Osteoblast (primary cell): ENCODE measurements around the gene PCDHGA8. TPM values are rescaled to one million over a fixed set of nuclear protein-coding genes. Genes with fewer than 3 reads are reported as not detected.
A peak's percentile ranks its signal among the peaks of the same experiment; 100 is the strongest.
"Not testable (repeated sequence)": the region's sequence is repeated elsewhere in the genome, so short reads cannot be mapped to it uniquely, and the experiment has no call there.

Experiments used
- DNase-seq: peaks from one replicate; pipeline ENCODE4 v3.0.0; 2011; ENCODE audit warnings: low spot score, mixed read lengths; ENCODE audit not compliant: insufficient read length; ENCODE audit errors: missing footprints
- H2AFZ ChIP-seq: 2 replicates; pipeline ENCODE4 v1.6.0; 2011; ENCODE audit warnings: mild to moderate bottlenecking, low read length
- H3K27ac ChIP-seq: 2 replicates; pipeline ENCODE4 v1.5.1; 2011; ENCODE audit warnings: mild to moderate bottlenecking, low read depth, low read length, moderate library complexity
- H3K27me3 ChIP-seq: 2 replicates; pipeline ENCODE4 v1.6.0; 2012; ENCODE audit warnings: mild to moderate bottlenecking, control low read depth, inconsistent platforms, low read length, moderate library complexity; ENCODE audit not compliant: insufficient read depth
- H3K36me3 ChIP-seq: 2 replicates; pipeline ENCODE4 v1.5.1; 2011; ENCODE audit warnings: mild to moderate bottlenecking, low read length, control low read depth, moderate library complexity; ENCODE audit not compliant: insufficient read depth
- H3K4me1 ChIP-seq: 2 replicates; pipeline ENCODE4 v1.5.1; 2011; ENCODE audit warnings: mild to moderate bottlenecking, low read length, control low read depth, moderate library complexity; ENCODE audit not compliant: insufficient read depth
- H3K4me2 ChIP-seq: 2 replicates; pipeline ENCODE4 v1.6.0; 2011; ENCODE audit warnings: mild to moderate bottlenecking, low read length; ENCODE audit not compliant: insufficient read depth
- H3K4me3 ChIP-seq: fragments of 200-600 bp; sonication (generic); 3 replicates; pipeline ENCODE4 v1.5.1; 2012; ENCODE audit warnings: mild to moderate bottlenecking, low read length, inconsistent platforms; ENCODE audit not compliant: insufficient read depth
- H3K79me2 ChIP-seq: 2 replicates; pipeline ENCODE4 v1.6.0; 2012; ENCODE audit warnings: mild to moderate bottlenecking, low read length, control low read depth, inconsistent platforms; ENCODE audit not compliant: insufficient read depth
- H3K9me3 ChIP-seq: 2 replicates; pipeline ENCODE4 v1.5.1; 2011; ENCODE audit warnings: low read depth, low read length, control low read depth
- H4K20me1 ChIP-seq: 2 replicates; pipeline ENCODE4 v1.6.0; 2012; ENCODE audit warnings: mild to moderate bottlenecking, low read length, control low read depth; ENCODE audit not compliant: insufficient read depth
- total RNA-seq: library from RNA; depleted of rRNA; stranded (reverse); fragments of >200 nt; gene quantifications from 2 replicates; pipeline ENCODE4 v1.2.3, GENCODE V29; 2012
- TF ChIP-seq, protein P1 (sequence below): IDR thresholded peaks from 2 replicates; pipeline ENCODE4 v1.5.1; 2011; ENCODE audit warnings: mild to moderate bottlenecking, low read depth, low read length, moderate library complexity; ENCODE audit errors: extremely low read depth

The PCDHGA8 gene
- total RNA-seq, 1 donor: 3.6 TPM

DNA sequence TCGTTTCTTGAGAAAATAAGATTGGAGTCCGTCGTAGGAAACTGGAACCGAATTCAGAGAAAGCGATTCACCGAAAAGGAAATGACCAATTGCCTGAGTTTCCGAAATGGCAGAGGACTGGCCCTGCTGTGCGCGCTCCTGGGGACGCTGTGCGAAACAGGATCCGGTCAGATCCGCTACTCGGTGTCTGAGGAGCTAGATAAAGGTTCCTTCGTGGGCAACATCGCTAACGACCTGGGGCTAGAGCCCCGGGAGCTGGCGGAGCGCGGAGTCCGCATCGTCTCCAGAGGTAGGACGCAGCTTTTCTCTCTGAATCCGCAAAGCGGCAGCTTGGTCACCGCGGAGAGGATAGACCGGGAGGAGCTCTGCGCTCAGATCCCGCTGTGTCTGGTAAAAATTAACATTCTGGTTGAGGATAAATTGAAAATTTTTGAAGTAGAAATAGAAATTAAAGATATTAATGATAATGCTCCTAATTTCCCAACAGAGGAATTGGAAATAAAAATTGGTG lies 48.4 kb upstream of the PCDHGA8 start:
- H3K4me3 ChIP-seq: peak overlapping the region; percentile 70
- peak overlapping the region; percentile 65 for H3K4me2 ChIP-seq
- H3K27me3 ChIP-seq: peaks cover 16% of the 10 kb centered on the region
- H3K9me3 ChIP-seq: peaks cover 2% of the 10 kb centered on the region
- no peaks in the 10 kb centered on the region for H4K20me1 ChIP-seq
- H2AFZ ChIP-seq: peak overlapping the region; percentile 87
- H3K27ac ChIP-seq: no peak overlapping the region
- H3K36me3 ChIP-seq: no peaks in the 10 kb centered on the region
- DNase-seq: no peak
- no peaks in the 10 kb centered on the region for H3K79me2 ChIP-seq
- H3K4me1 ChIP-seq: no peaks in the 10 kb centered on the region
- TF ChIP-seq, protein P1, sequence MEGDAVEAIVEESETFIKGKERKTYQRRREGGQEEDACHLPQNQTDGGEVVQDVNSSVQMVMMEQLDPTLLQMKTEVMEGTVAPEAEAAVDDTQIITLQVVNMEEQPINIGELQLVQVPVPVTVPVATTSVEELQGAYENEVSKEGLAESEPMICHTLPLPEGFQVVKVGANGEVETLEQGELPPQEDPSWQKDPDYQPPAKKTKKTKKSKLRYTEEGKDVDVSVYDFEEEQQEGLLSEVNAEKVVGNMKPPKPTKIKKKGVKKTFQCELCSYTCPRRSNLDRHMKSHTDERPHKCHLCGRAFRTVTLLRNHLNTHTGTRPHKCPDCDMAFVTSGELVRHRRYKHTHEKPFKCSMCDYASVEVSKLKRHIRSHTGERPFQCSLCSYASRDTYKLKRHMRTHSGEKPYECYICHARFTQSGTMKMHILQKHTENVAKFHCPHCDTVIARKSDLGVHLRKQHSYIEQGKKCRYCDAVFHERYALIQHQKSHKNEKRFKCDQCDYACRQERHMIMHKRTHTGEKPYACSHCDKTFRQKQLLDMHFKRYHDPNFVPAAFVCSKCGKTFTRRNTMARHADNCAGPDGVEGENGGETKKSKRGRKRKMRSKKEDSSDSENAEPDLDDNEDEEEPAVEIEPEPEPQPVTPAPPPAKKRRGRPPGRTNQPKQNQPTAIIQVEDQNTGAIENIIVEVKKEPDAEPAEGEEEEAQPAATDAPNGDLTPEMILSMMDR: peak; percentile 7

DNA sequence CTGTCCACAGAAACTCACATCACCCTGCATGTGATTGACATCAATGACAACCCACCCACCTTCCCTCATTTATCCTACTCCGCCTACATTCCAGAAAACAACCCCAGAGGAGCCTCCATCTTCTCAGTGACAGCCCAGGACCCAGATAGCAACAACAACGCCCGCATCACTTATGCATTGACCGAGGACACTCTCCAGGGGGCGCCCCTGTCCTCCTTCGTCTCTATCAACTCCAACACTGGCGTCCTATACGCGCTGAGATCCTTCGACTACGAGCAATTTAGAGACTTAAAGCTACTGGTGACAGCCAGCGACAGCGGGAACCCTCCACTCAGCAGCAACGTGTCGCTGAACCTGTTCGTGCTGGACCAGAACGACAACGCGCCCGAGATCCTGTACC lies 47.1 kb upstream of the PCDHGA8 start:
- Histone ChIP-seq H3K27ac (no peak overlapping the region), H4K20me1 (no peaks in the 10 kb centered on the region), H3K27me3 (peaks cover 13% of the 10 kb centered on the region), H3K9me3 (peaks cover under 1% of the 10 kb centered on the region), H3K4me1 (no peaks in the 10 kb centered on the region), H3K4me2 (no peak overlapping the region), H3K4me3 (no peak overlapping the region), H2AFZ (no peak overlapping the region), H3K79me2 (no peaks in the 10 kb centered on the region), H3K36me3 (no peaks in the 10 kb centered on the region)
- DNase-seq: no peak
- TF ChIP-seq, protein P1: no peak

DNA sequence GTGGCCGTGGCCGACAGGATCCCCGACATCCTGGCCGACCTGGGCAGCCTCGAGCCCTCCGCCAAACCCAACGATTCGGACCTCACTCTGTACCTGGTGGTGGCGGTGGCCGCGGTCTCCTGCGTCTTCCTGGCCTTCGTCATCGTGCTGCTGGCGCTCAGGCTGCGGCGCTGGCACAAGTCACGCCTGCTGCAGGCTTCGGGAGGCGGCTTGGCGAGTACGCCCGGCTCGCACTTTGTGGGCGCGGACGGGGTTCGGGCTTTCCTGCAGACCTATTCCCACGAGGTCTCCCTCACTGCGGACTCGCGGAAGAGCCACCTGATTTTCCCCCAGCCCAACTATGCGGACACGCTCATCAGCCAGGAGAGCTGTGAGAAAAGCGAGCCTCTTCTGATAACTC lies 46.4 kb upstream of the PCDHGA8 start:
- H3K27ac ChIP-seq, H3K79me2 ChIP-seq, H2AFZ ChIP-seq, H3K4me3 ChIP-seq, H3K9me3 ChIP-seq, DNase-seq, H3K36me3 ChIP-seq, H4K20me1 ChIP-seq, H3K4me1 ChIP-seq, H3K4me2 ChIP-seq: not testable (repeated sequence)
- peaks cover 18% of the 10 kb centered on the region for H3K27me3 ChIP-seq

DNA sequence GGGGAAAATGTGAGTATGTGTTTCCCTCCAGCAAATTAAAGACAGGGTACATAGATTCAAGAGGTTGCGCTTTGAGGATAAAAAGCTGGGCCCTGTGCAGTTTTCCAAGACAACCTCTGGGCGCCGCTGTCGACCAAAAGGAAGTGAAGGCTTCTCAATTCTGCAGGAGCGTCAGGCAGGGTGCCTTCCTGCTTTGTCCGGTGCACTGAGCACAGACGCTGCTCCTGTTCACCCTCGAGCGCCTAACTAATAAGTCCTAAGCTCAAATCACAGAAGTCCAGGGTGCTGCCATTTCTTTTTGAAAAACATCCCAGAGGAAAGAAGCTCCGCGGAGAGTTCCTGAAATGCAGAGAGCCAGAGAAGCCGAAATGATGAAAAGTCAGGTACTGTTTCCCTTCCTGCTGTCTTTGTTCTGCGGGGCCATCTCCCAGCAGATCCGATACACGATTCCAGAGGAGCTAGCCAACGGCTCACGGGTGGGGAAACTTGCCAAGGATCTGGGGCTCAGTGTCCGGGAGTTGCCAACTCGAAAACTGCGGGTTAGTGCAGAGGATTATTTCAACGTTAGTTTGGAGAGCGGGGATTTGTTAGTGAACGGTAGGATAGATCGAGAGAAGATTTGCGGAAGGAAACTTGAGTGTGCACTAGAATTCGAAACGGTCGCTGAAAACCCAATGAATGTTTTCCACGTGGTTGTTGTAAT lies 42.4 kb upstream of the PCDHGA8 start, which contains the start of gene PCDHGB1:
TSS of gene PCDHGB1 (plus strand) at position 183 of the 703 bp plus-strand sequence. CDS start at position 345, 162 bp downstream.
- no peaks in the 10 kb centered on the region for H3K79me2 ChIP-seq
- no peaks in the 10 kb centered on the region for H4K20me1 ChIP-seq
- TF ChIP-seq, protein P1: peak; percentile 64
- DNase-seq: peak; percentile 91
- peak within 1 kb of the TSS; percentile 76 for H2AFZ ChIP-seq
- peak within 1 kb of the TSS; percentile 83 for H3K4me2 ChIP-seq
- H3K27me3 ChIP-seq: peaks cover 20% of the 10 kb centered on the region
- H3K27ac ChIP-seq: no peak within 1 kb of the TSS
- H3K9me3 ChIP-seq: peaks cover 2% of the 10 kb centered on the region
- no peaks in the 10 kb centered on the region for H3K4me1 ChIP-seq
- H3K36me3 ChIP-seq: no peaks in the 10 kb centered on the region
- peak within 1 kb of the TSS; percentile 68 for H3K4me3 ChIP-seq
